ENCODE measurements around the gene TRIM59. TPM values are rescaled to one million over a fixed set of nuclear protein-coding genes. Genes with fewer than 3 reads are reported as not detected.
"Not testable (repeated sequence)": the region's sequence is repeated elsewhere in the genome, so short reads cannot be mapped to it uniquely, and the experiment has no call there.

The TRIM59 gene
- total RNA-seq, 4 donors from 2014 or later, result 0.13 to 0.55 (median 0.46) TPM

DNA sequence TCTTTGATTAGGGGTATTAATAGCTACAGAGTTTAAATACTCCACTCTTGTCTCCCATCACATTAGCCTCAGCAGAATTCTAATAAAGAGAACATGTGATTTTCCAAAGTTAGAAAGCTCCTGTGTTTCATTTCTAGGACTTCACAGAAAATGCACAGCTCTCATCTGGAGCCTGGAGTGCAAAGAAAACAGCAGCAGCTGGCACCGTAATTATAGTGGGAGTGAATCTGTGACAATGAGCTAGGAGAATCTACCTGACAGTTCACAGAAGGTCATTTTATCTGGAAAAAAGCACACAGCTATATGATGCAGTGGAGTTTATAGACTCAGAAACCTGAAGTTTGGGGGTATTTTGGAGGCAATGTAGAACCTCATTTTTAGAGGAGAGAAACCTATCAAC, 5.4 kb upstream of the TRIM59 start:
- H3K27ac ChIP-seq, result no peak overlapping the region

GRCh38 chr3:160452251-160452650, 2.7 kb upstream of the TRIM59 start:
- H3K4me1 ChIP-seq; ATAC-seq; H3K4me3 ChIP-seq; H3K36me3 ChIP-seq; H3K27ac ChIP-seq; in situ Hi-C loops (cut with MboI; ENCODE audit: low sequenced_read_pairs in 4 of 4); H3K9me3 ChIP-seq; DNase-seq; intact Hi-C loops (cut with DNase I; ENCODE audit: low total_unique reads): not testable (repeated sequence)
- peaks cover 27 to 34% (median 28%) of the 10 kb centered on the region in 3 donors for H3K27me3 ChIP-seq

More for the DNA sequence above, 5.4 kb upstream of the TRIM59 start:
- Histone ChIP-seq H3K9me3 (no peaks in the 10 kb centered on the region), H3K36me3 (no peaks in the 10 kb centered on the region), H3K27me3 (peaks cover 6 to 7% (median 7%) of the 10 kb centered on the region in 3 donors), H3K4me1 (no peaks in the 10 kb centered on the region), H3K4me3 (no peak overlapping the region)
- intact Hi-C loops (cut with DNase I; ENCODE audit: low total_unique reads), result no loop called here
- in situ Hi-C loops (cut with MboI; ENCODE audit: low sequenced_read_pairs in 4 of 4), result no loop called here
- DNase-seq (no peak), ATAC-seq (no peak)
- TF ChIP-seq POLR2A (IDR thresholded peaks at IDR 0.05), result no peak
- TF ChIP-seq CTCF (IDR thresholded peaks at IDR 0.05 in 4 of 5, conservative IDR thresholded peaks at IDR 0.05 in 1 of 5), result no peak

DNA sequence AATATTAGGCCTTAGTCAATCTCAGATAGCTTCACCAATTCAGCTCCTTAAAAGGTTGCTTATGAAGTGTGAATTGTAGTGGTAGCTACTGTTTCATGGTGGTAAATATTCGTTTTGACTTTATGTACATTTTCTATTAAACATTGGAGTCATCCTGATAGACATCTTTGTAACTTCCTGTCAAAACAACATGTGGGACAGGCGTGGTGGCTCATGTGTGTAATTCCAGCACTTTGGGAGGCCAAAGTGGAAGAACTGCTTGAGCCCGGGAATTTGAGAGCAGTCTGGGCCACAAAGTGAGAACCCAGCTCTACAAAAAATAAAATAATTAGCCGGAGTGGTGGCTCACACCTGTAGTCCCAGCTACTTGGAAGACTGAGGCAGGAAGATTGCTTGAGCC, 2.0 kb upstream of the TRIM59 start:
- in situ Hi-C loops (cut with MboI; ENCODE audit: low sequenced_read_pairs in 4 of 4), result no loop called here

GRCh38 chr3:160450846-160451245, 1.3 kb upstream of the TRIM59 start:
- TF ChIP-seq CTCF (IDR thresholded peaks at IDR 0.05 in 4 of 5, conservative IDR thresholded peaks at IDR 0.05 in 1 of 5) (no peak), POLR2A (IDR thresholded peaks at IDR 0.05) (no peak)
- intact Hi-C loops (cut with DNase I; ENCODE audit: low total_unique reads), result no loop called here

More for the DNA sequence above, 2.0 kb upstream of the TRIM59 start:
- H3K27ac ChIP-seq, result no peak overlapping the region
- H3K4me1 ChIP-seq, result peaks cover 0 to 7% of the 10 kb centered on the region in 2 donors
- DNase-seq, result no peak
- intact Hi-C loops (cut with DNase I; ENCODE audit: low total_unique reads), result no loop called here
- ATAC-seq, result no peak
- H3K27me3 ChIP-seq, result peaks cover 27 to 39% (median 33%) of the 10 kb centered on the region in 3 donors
- H3K36me3 ChIP-seq, result no peaks in the 10 kb centered on the region
- H3K4me3 ChIP-seq, result no peak overlapping the region
- no peak for TF ChIP-seq POLR2A (IDR thresholded peaks at IDR 0.05)
- no peak for TF ChIP-seq CTCF (IDR thresholded peaks at IDR 0.05 in 4 of 5, conservative IDR thresholded peaks at IDR 0.05 in 1 of 5)
- no peaks in the 10 kb centered on the region for H3K9me3 ChIP-seq

GRCh38 chr3:160448845-160449635, 546 bp downstream of the TRIM59 start:
- in situ Hi-C loops (cut with MboI; ENCODE audit: low sequenced_read_pairs in 4 of 4) (no loop called here), intact Hi-C loops (cut with DNase I; ENCODE audit: low total_unique reads) (no loop called here)
- ATAC-seq (peak in 1 of 2 donors; percentile 30), DNase-seq (no peak)
- peak overlapping the region; percentile 36 to 51 (median 42) for H3K4me3 ChIP-seq
- H3K27me3 ChIP-seq, result peaks cover 27 to 42% (median 34%) of the 10 kb centered on the region in 3 donors
- H3K36me3 ChIP-seq, result no peaks in the 10 kb centered on the region
- H3K27ac ChIP-seq, result no peak overlapping the region
- H3K9me3 ChIP-seq, result no peaks in the 10 kb centered on the region
- TF ChIP-seq POLR2A (IDR thresholded peaks at IDR 0.05), result no peak
- no peak for TF ChIP-seq CTCF (IDR thresholded peaks at IDR 0.05 in 4 of 5, conservative IDR thresholded peaks at IDR 0.05 in 1 of 5)
- H3K4me1 ChIP-seq, result peaks cover 0 to 7% of the 10 kb centered on the region in 2 donors

More at GRCh38 chr3:160450846-160451245, 1.3 kb upstream of the TRIM59 start:
- H3K27ac ChIP-seq, result no peak overlapping the region
- no peaks in the 10 kb centered on the region for H3K9me3 ChIP-seq
- H3K27me3 ChIP-seq, result peaks cover 27 to 42% (median 34%) of the 10 kb centered on the region in 3 donors
- in situ Hi-C loops (cut with MboI; ENCODE audit: low sequenced_read_pairs in 4 of 4), result no loop called here
- H3K4me3 ChIP-seq, result no peak overlapping the region
- H3K4me1 ChIP-seq, result peaks cover 0 to 7% of the 10 kb centered on the region in 2 donors
- ATAC-seq (no peak), DNase-seq (no peak)
- no peaks in the 10 kb centered on the region for H3K36me3 ChIP-seq

Data from gastrocnemius medialis (tissue), 4 donors.